Endothelial cell of hepatic sinusoid (primary cell): ENCODE data around the gene CD22.

ENCODE experiments used
- in situ Hi-C: cut with HindIII; loops from 2 replicates; pipeline ENCODE4 v1.10.0; 2017; ENCODE audit warnings: low sequenced_read_pairs

The CD22 gene

GRCh38 chr19:35328851-35329285 lies at the start of gene CD22:
TSS of gene CD22 (plus strand) at chr19:35329187. CDS start at chr19:35332041, 2,854 bp downstream.
- in situ Hi-C loops = no loop called here

GRCh38 chr19:35279374-35279773 lies 49.6 kb upstream of the CD22 start:
- in situ Hi-C loops = loop anchor here (25.0 kb wide), 1 partner anchor 158 kb away; the partner anchor contains the start of gene FFAR2

- in situ Hi-C loops = loop anchor here (5.0 to 25.0 kb wide), 3 partner anchors 38 to 157 kb away; partner anchors contain the start of gene FFAR2
Observed at GRCh38 chr19:35279985-35280821, 48.8 kb upstream of the CD22 start.

GRCh38 chr19:35281303-35281702 lies 47.7 kb upstream of the CD22 start:
- in situ Hi-C loops = loop anchor here (5.0 to 25.0 kb wide), 3 partner anchors 39 to 156 kb away; partner anchors contain the start of gene FFAR2

GRCh38 chr19:35284153-35285094 lies 44.6 kb upstream of the CD22 start:
- in situ Hi-C loops = loop anchor here (5.0 to 25.0 kb wide), 3 partner anchors 42 to 153 kb away; partner anchors contain the start of gene FFAR2

- in situ Hi-C loops = loop anchor here (25.0 kb wide), 1 partner anchor 152 kb away; the partner anchor contains the start of gene FFAR2
Observed at GRCh38 chr19:35285095-35285449, 43.9 kb upstream of the CD22 start.

GRCh38 chr19:35285465-35285864 lies 43.5 kb upstream of the CD22 start:
- in situ Hi-C loops = loop anchor here (25.0 kb wide), 1 partner anchor 152 kb away; the partner anchor contains the start of gene FFAR2

GRCh38 chr19:35286101-35286500 lies 42.9 kb upstream of the CD22 start:
- in situ Hi-C loops = loop anchor here (25.0 kb wide), 1 partner anchor 151 kb away; the partner anchor contains the start of gene FFAR2

GRCh38 chr19:35287713-35288112 lies 41.3 kb upstream of the CD22 start:
- in situ Hi-C loops = loop anchor here (25.0 kb wide), 1 partner anchor 150 kb away; the partner anchor contains the start of gene FFAR2

GRCh38 chr19:35288331-35288730 lies 40.7 kb upstream of the CD22 start:
- in situ Hi-C loops = loop anchor here (25.0 kb wide), 1 partner anchor 149 kb away; the partner anchor contains the start of gene FFAR2

GRCh38 chr19:35288906-35289305 lies 40.1 kb upstream of the CD22 start:
- in situ Hi-C loops = loop anchor here (25.0 kb wide), 1 partner anchor 148 kb away; the partner anchor contains the start of gene FFAR2

GRCh38 chr19:35290381-35291127 lies 38.4 kb upstream of the CD22 start:
- in situ Hi-C loops = loop anchor here (25.0 kb wide), 1 partner anchor 147 kb away; the partner anchor contains the start of gene FFAR2

GRCh38 chr19:35291259-35291658 lies 37.7 kb upstream of the CD22 start:
- in situ Hi-C loops = loop anchor here (25.0 kb wide), 1 partner anchor 146 kb away; the partner anchor contains the start of gene FFAR2

GRCh38 chr19:35291916-35292315 lies 37.1 kb upstream of the CD22 start, which contains the start of gene MAG:
TSS of gene MAG (plus strand) at chr19:35292161. CDS start at chr19:35295409, 3,248 bp downstream.
- in situ Hi-C loops = loop anchor here (25.0 kb wide), 1 partner anchor 145 kb away; the partner anchor contains the start of gene FFAR2

GRCh38 chr19:35292421-35293362 lies 36.3 kb upstream of the CD22 start:
- in situ Hi-C loops = loop anchor here (25.0 kb wide), 1 partner anchor 145 kb away; the partner anchor contains the start of gene FFAR2

GRCh38 chr19:35293363-35293739 lies 35.6 kb upstream of the CD22 start:
- in situ Hi-C loops = loop anchor here (25.0 kb wide), 1 partner anchor 144 kb away; the partner anchor contains the start of gene FFAR2

- in situ Hi-C loops = loop anchor here (25.0 kb wide), 1 partner anchor 143 kb away; the partner anchor contains the start of gene FFAR2
Observed at GRCh38 chr19:35293808-35294207, 35.2 kb upstream of the CD22 start.

- in situ Hi-C loops = loop anchor here (25.0 kb wide), 1 partner anchor 143 kb away; the partner anchor contains the start of gene FFAR2
Observed at GRCh38 chr19:35294328-35294727, 34.7 kb upstream of the CD22 start.
